ENCODE measurements around the gene SHISAL1. TPM values are rescaled to one million over a fixed set of nuclear protein-coding genes. Genes with fewer than 3 reads are reported as not detected.

The SHISAL1 gene
- total and polyA plus RNA-seq, 10 of the 15 experiments (the other 5 are each of a cell fraction or from before 2014, with no cell fraction given) = not detected

- Histone ChIP-seq H3K4me2 (ENCODE audit: control insufficient read depth, insufficient read depth) (no peak overlapping the region), H3K27me3 (replicated peaks in 1 of 2; ENCODE audit: control insufficient read depth in 2 of 2, insufficient read depth in 2 of 2, low read length in 1 of 2) (peaks cover 0 to under 1% of the 10 kb centered on the region in 2 experiments; a peak in 2 of 4 replicates), H3K9ac (ENCODE audit: control insufficient read depth, insufficient read depth, low read length) (no peak overlapping the region), H2AFZ (ENCODE audit: control insufficient read depth, low read depth, low read length) (no peak overlapping the region), H3K79me2 (ENCODE audit: control insufficient read depth, insufficient read depth, low read length) (no peaks in the 10 kb centered on the region), H3K4me1 (ENCODE audit: control insufficient read depth, insufficient read depth, low read length) (no peaks in the 10 kb centered on the region), H3K9me3 (replicated peaks; ENCODE audit: control insufficient read depth, insufficient read depth, low read length) (no peaks in the 10 kb centered on the region; the same call in 2 of the 3 replicates), H3K36me3 (ENCODE audit: control insufficient read depth in 2 of 2, insufficient read depth in 2 of 2, low read length in 1 of 2) (no peaks in the 10 kb centered on the region), H3K4me3 (no peak overlapping the region), H4K20me1 (ENCODE audit: control insufficient read depth, insufficient read depth) (no peaks in the 10 kb centered on the region), H3K27ac (ENCODE audit: control insufficient read depth, insufficient read depth) (no peak overlapping the region)
- BruUV-seq (replicated peaks) = no TSS peak
- TF ChIP-seq JUND (IDR thresholded peaks at IDR 0.05; ENCODE audit: low read depth, low read length) = no peak
- TF ChIP-seq SRF (IDR thresholded peaks at IDR 0.05; ENCODE audit: low read depth in 2 of 2, low read length in 2 of 2) = no peak
- no peak for TF ChIP-seq POLR2AphosphoS5 (IDR thresholded peaks at IDR 0.05; ENCODE audit: low read length)
- TF ChIP-seq NFYB (IDR thresholded peaks at IDR 0.05; ENCODE audit: insufficient read depth, low read depth, low read length) = no peak
- no peak for TF ChIP-seq MYB (IDR thresholded peaks at IDR 0.05; ENCODE audit: borderline replicate concordance, low read depth, low read length)
- no peak for TF ChIP-seq HDGF (IDR thresholded peaks at IDR 0.05)
- no peak for TF ChIP-seq CHD2 (IDR thresholded peaks at IDR 0.05; ENCODE audit: borderline replicate concordance, low read depth, low read length)
- no peak for TF ChIP-seq HDAC6 (IDR thresholded peaks at IDR 0.05; ENCODE audit: unreplicated experiment)
- TF ChIP-seq SUZ12 (IDR thresholded peaks at IDR 0.05; ENCODE audit: unreplicated experiment) = no peak
- TF ChIP-seq DPF2 (IDR thresholded peaks at IDR 0.05) = no peak
- TF ChIP-seq LARP7 (IDR thresholded peaks at IDR 0.05) = no peak
- no peak for TF ChIP-seq ASH2L (IDR thresholded peaks at IDR 0.05; ENCODE audit: borderline replicate concordance, low read depth)
- TF ChIP-seq ZBTB40 (IDR thresholded peaks at IDR 0.05; ENCODE audit: borderline replicate concordance) = no peak
- TF ChIP-seq SMAD5 (IDR thresholded peaks at IDR 0.05; ENCODE audit: low read depth) = no peak
- no peak for TF ChIP-seq PBX3 (IDR thresholded peaks at IDR 0.05; ENCODE audit: insufficient replicate concordance, low read depth, low read length)
- no peak for TF ChIP-seq POLR2AphosphoS2 (IDR thresholded peaks at IDR 0.05; ENCODE audit: low read depth, low read length)
- CTCF ChIA-PET = no interaction called here
- SMC1A ChIA-PET (ENCODE audit: uncharacterized antibody, unreplicated experiment) = no interaction called here
- no peak for DNase-seq (ENCODE audit: low read depth, low spot score)
- ATAC-seq = no peak
- intact Hi-C loops (cut with micrococcal nuclease; ENCODE audit: unreplicated experiment) (no loop called here), in situ Hi-C loops (cut with MboI) (no loop called here)
- FAIRE-seq = no peak
- RAD21 ChIA-PET (ENCODE audit: unreplicated experiment) = no interaction called here
- 16% methylated on average over 3 of the region's 3 CpGs for WGBS (ENCODE audit: insufficient coverage, insufficient replicate concordance, low lambda C conversion rate, missing lambda C conversion rate)
- POLR2A ChIA-PET = no interaction called here
Observed at GRCh38 chr22:44295406-44295805, 17.3 kb downstream of the SHISAL1 start.

All from GM12878 (cell line).